OCI-LY7 (cell line): ENCODE results near the gene TNFRSF12A. TPM values are rescaled to one million over a fixed set of nuclear protein-coding genes. Genes with fewer than 3 reads are reported as not detected.
A peak's percentile ranks its signal among the peaks of the same experiment; 100 is the strongest.

Experiments
- BruUV-seq: library from RNA; stranded (reverse); fragments of 400-500 nt; replicated peaks from 2 replicates; lab custom pipeline; 2021; lab: Mats Ljungman, UMichigan
- CTCF ChIA-PET: fragments of 300-600 bp; sonication (Branson Sonifier 250); formaldehyde crosslinking; loops from one replicate; lab custom pipeline; 2022; ENCODE audit warnings: antibody characterized with exemption; ENCODE audit not compliant: unreplicated experiment; lab: Charles Lee
- POLR2A ChIA-PET: fragments of 300-600 bp; sonication (Branson Sonifier 250); formaldehyde crosslinking; loops from one replicate; lab custom pipeline; 2022; ENCODE audit warnings: antibody characterized with exemption; lab: Charles Lee
- DNase-seq: peaks from one replicate; pipeline ENCODE4 v3.0.0-alpha.2; 2015; ENCODE audit warnings: low spot score
- H2AFZ ChIP-seq: fragments of 200-600 bp; sonication (generic), shearing (Covaris generic); 2 replicates; pipeline ENCODE4 v1.6.1; 2014; ENCODE audit warnings: mild to moderate bottlenecking, antibody characterized with exemption, low read length, moderate library complexity
- H3K27ac ChIP-seq: fragments of 200-600 bp; sonication (generic); 2 replicates; pipeline ENCODE4 v1.5.1; 2014; ENCODE audit warnings: mixed run types, low read depth, mild to moderate bottlenecking, moderate library complexity, low read length, inconsistent platforms; ENCODE audit not compliant: poor library complexity, severe bottlenecking
- H3K36me3 ChIP-seq: fragments of 200-600 bp; sonication (generic); 2 replicates; pipeline ENCODE4 v1.6.1; 2014; ENCODE audit warnings: mild to moderate bottlenecking, antibody characterized with exemption, low read length, moderate library complexity, mixed read lengths; ENCODE audit not compliant: insufficient read depth
- H3K4me1 ChIP-seq: fragments of 200-600 bp; sonication (generic); 2 replicates; pipeline ENCODE4 v1.5.1; 2014; ENCODE audit warnings: mild to moderate bottlenecking, low read length; ENCODE audit not compliant: insufficient read depth, poor library complexity, severe bottlenecking
- H3K4me2 ChIP-seq: fragments of 200-600 bp; sonication (generic); 2 replicates; pipeline ENCODE4 v1.6.1; 2014; ENCODE audit warnings: mild to moderate bottlenecking, low read length
- H3K4me3 ChIP-seq: fragments of 200-600 bp; sonication (generic); 2 replicates; pipeline ENCODE4 v1.5.1; 2014; ENCODE audit warnings: mild to moderate bottlenecking, low read depth, low read length; ENCODE audit not compliant: poor library complexity, severe bottlenecking
- H3K79me2 ChIP-seq: fragments of 200-600 bp; sonication (generic); 2 replicates; pipeline ENCODE4 v1.6.1; 2016; ENCODE audit warnings: low read depth, mild to moderate bottlenecking, low read length, moderate library complexity, mixed read lengths; ENCODE audit not compliant: insufficient read depth
- H3K9me2 ChIP-seq: fragments of 200-600 bp; sonication (generic); 2 replicates; pipeline ENCODE4 v1.6.1; 2016; ENCODE audit warnings: mild to moderate bottlenecking, low read length, mixed read lengths; ENCODE audit not compliant: insufficient read depth
- H3K9me3 ChIP-seq: fragments of 200-600 bp; sonication (generic); 2 replicates; pipeline ENCODE4 v1.6.1; 2014; ENCODE audit warnings: mild to moderate bottlenecking, mixed run types, low read length, mixed read lengths
- H4K20me1 ChIP-seq: fragments of 200-600 bp; sonication (generic); 2 replicates; pipeline ENCODE4 v1.6.1; 2014; ENCODE audit warnings: mild to moderate bottlenecking, antibody characterized with exemption, low read length, moderate library complexity, mixed read lengths; ENCODE audit not compliant: insufficient read depth
- CTCF ChIP-seq: fragments of 200-600 bp; sonication (generic); conservative IDR thresholded peaks from 2 replicates; pipeline ENCODE4 v1.5.1; 2014; ENCODE audit warnings: mild to moderate bottlenecking, antibody characterized with exemption, low read length, moderate library complexity, mixed read lengths
- EZH2phosphoT487 ChIP-seq: fragments of 200-600 bp; sonication (generic); IDR thresholded peaks from 2 replicates; pipeline ENCODE4 v1.6.1; 2018; ENCODE audit warnings: low read depth, borderline replicate concordance, mild to moderate bottlenecking, mixed run types, antibody characterized with exemption, low read length, moderate library complexity, mixed read lengths
- intact Hi-C: fragments of 100-400 bp; cut with micrococcal nuclease; formaldehyde crosslinking; loops from one replicate; pipeline ENCODE4 v1.10.0; 2022; ENCODE audit not compliant: unreplicated experiment
- total RNA-seq, 2 experiments: library from RNA; depleted of rRNA in 1 of 2; stranded (reverse); fragments of >200 nt in 1 of 2; shearing (Covaris generic) in 1 of 2; gene quantifications; 2 replicates each; pipeline ENCODE4 v1.2.3, GENCODE V29; 2014 to 2022

The TNFRSF12A gene
- total RNA-seq, 2 experiments from 2014 or later: 1.9 to 4.9 TPM

DNA sequence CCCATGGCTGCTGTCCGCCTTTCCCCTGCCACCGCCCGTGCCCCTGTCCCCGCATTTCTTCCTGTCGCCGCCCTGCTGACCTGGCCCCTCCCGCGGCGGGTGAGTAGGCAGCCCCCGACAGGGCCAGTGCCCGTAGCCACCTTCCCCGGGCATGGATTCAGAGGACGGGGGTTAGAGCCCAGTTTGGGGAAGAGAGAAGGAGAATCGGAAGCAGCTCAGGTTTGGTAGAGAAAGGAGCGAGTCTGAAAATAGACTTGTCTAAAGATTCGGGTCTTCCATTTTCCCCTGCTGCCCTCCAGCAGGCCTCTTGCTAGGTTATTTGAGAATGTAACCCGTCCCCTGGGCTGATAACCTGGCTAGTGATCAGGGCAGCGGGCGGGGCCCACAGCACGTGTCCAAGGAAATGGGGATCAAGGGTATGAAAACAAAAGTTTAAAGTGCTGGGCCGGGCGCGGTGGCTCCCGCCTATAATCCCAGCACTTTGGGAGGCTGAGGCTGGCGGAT lies 15.3 kb upstream of the TNFRSF12A start:
- Histone ChIP-seq H3K4me3 (peak overlapping the region; percentile 50), H3K4me1 (peaks cover 23% of the 10 kb centered on the region), H3K9me2 (no peaks in the 10 kb centered on the region), H2AFZ (no peak overlapping the region), H3K9me3 (no peaks in the 10 kb centered on the region), H3K27ac (no peak overlapping the region), H3K79me2 (no peaks in the 10 kb centered on the region), H3K36me3 (no peaks in the 10 kb centered on the region), H3K4me2 (peak overlapping the region; percentile 66), H4K20me1 (no peaks in the 10 kb centered on the region)
- ChIA-PET CTCF (interaction anchor here (1.4 to 1.5 kb wide), 2 partner anchors 23 to 24 kb away, joined by 3 to 5 read pairs; partner anchors contain the start of gene PKMYT1), POLR2A (interaction anchor here (0.6 to 1.3 kb wide), 2 partner anchors 23 to 44 kb away, joined by 3 to 4 read pairs; no protein-coding TSS in a partner anchor)
- BruUV-seq: no TSS peak
- no peak for DNase-seq
- TF ChIP-seq EZH2phosphoT487 (no peak), CTCF (no peak)
- intact Hi-C loops: loop anchor here (1.0 to 2.0 kb wide), 2 partner anchors 36 to 54 kb away; partner anchors contain the start of gene PAQR4

- Histone ChIP-seq H3K36me3 (no peaks in the 10 kb centered on the region), H4K20me1 (no peaks in the 10 kb centered on the region), H3K79me2 (no peaks in the 10 kb centered on the region), H3K4me1 (peaks cover 23% of the 10 kb centered on the region), H3K9me2 (no peaks in the 10 kb centered on the region), H3K27ac (no peak overlapping the region), H3K4me2 (peak overlapping the region; percentile 43), H2AFZ (peak overlapping the region; percentile 53), H3K4me3 (no peak overlapping the region), H3K9me3 (no peaks in the 10 kb centered on the region)
- no peak for DNase-seq
- ChIA-PET CTCF (interaction anchor here (0.7 to 1.0 kb wide), 3 partner anchors 18 to 24 kb away, joined by 3 to 5 read pairs (median 3); no protein-coding TSS in a partner anchor), POLR2A (interaction anchor here (1.3 kb wide), 1 partner anchor 13 kb away, joined by 7 read pairs; the partner anchor contains the start of gene TNFRSF12A)
- intact Hi-C loops: no loop called here
- TF ChIP-seq CTCF (no peak), EZH2phosphoT487 (no peak)
- BruUV-seq: no TSS peak
Measured at GRCh38 chr16:3007059-3007956, 12.9 kb upstream of the TNFRSF12A start.
